Hematopoietic multipotent progenitor cell treated with erythropoietin and hydrocortisone succinate and interleukin-3 and kit ligand, for 6 days (in vitro differentiated cells): ENCODE results near the gene WSCD2.
A peak's percentile ranks its signal among the peaks of the same experiment; 100 is the strongest.

Experiments used
- DNase-seq: peaks from one replicate; pipeline ENCODE4 v3.0.0-alpha.2; 2015

WSCD2 gene

DNA sequence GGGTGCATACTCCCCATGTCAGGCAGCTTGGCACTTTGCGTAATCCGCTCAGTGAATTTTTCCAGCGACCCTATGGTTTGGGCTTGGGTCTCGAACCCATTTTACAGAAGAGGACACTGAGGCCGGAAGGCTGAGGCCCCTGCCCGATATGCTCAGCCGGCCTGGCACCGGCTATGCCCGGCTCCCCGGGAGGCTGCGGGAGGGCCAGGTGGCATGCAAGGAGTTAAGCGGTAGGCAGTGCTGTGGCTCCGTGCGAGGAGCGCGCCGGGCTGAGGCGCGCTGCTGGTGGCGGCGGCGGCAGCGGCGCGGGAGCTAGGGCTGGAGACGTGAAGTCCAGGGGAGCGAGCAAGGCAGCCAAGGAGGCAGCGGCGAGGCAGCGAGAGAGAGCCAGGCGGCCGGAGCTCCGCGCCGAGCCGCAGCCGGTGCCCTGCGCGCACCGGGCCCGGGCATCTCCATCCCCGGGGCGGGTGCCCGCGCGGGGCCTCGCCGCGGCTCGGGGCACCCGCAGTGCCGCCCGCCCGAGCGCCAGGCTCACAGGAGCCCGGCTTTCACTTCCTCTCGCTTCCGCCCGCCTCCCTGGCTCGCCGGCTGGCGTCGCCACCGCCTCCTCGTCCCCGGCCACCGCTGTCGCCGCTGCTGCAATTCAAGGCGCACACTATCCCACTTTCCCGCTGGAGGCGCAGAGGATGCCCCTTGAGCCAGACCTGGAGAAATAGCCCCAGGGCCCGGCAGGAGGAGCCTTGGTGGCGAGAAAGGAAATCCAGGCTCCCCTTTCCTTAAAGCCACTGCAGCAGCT, at the start of gene WSCD2:
WSCD2 (plus strand) TSS at position 272 of the 796 bp plus-strand sequence. CDS start 66,545 bp downstream, outside the sequence.
- DNase-seq, result peak; percentile 78

DNA sequence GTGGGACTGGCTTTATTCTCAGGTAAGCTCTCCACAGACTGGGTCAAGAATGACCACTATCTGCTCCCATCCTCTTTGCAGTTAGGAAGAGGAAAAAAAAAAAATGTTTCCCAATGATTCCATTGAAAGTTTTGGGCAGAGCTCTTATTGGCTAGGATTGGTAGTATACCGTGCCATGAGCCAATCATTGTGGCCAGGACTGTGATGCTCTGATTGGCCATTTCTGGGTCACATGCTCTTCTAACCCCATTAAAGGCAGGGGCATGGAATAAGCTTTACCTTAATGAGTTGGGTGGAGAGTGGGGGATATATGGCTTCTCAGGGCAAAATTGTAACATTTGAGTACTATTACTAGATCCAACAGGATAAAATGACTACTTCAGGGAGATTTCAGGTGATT, 49.4 kb upstream of the WSCD2 start:
- DNase-seq, result no peak

DNA sequence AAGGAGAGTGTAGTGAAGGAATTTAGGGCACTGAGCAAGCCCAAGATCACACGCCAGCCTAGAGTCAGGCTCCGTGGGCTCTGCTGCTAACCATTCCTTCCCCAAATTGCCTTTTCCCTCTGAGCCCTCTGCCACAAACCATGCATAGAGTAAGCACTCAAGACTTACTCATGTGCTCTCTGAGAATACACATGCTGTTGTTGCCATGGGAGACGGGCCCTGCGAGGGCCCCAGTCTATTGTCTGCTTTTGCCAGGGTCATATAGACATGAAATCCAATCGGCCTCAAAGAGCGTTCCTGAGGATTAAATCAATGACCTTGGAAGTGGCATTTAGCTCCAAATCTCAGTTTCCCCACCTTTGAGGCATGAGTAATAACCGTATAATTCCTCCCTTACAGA, 48.7 kb upstream of the WSCD2 start:
- no peak for DNase-seq

DNA sequence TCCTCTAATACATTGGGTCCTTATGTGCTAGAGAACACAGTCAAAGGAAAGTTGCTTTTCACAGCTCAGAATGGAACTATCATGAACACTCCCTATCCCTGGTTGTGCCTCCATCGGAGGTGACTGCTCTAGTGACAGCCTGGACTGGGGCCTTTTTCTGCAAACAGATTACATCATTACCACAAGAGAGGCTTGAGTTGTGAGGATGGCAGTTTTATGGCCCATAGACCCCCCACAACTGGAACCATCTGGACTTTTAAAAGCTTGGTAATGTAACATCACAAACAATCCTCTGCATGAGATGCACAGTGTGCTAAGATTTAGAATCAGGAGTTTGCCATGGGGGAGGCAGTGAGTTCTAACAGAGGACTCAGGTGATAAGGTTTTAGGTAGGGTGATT, 46.6 kb upstream of the WSCD2 start:
- DNase-seq, result no peak

DNA sequence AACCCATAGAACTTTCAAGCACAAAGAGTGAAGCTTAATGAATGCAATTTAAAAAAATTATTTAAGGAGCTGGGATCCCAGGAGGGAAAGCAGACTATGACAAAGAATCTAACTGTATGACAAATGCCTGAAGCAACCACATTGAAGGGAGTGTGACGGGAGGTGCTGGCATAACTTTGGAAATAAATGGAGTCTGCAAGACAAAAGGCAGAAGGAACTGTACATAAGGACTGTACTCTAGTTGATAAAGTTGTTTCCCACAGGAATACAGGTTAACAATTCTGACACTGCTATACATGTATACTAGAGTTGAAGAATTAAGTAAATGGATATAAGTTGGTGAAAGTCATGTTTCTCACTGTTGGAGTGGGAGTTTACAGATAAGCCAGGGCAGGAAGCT, 41.2 kb upstream of the WSCD2 start:
- DNase-seq, result no peak

DNA sequence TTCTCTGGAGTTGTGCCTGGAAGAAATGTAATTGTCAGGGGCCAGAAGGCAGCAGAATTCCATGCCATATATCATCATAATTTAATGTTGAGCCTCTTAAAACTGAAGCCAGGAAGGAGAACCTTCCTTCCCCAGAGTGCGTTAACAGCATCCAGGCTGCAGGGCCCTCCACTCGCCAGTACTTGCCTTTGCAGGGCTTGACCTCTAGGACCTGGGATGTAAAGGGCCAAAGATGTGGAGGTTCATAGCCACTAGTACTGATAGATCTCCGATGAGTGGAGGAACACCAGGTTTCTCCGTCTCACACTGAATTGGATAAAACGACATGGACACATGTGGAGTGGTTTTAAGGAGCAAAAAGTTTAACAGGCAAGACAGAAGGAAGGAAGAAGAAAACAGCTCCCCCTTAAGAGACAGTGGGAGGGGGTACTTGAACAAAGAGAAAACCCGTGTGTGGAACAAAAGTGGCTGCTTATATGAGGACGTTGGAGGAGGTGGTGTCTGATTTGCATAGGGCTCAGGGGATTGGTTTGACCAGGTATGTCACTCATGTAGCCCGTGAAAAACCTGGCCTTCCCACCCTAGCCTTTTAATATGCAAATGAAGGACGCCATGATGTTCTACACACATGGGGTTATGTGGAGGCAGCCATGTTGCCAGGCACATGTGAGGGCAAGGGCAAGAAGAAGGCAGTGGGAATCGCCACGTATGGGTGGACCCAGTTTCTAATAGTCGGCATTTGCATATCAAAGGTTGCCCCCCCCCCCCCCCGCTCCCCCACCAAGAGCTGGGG, 38.8 kb upstream of the WSCD2 start:
- no peak for DNase-seq

DNA sequence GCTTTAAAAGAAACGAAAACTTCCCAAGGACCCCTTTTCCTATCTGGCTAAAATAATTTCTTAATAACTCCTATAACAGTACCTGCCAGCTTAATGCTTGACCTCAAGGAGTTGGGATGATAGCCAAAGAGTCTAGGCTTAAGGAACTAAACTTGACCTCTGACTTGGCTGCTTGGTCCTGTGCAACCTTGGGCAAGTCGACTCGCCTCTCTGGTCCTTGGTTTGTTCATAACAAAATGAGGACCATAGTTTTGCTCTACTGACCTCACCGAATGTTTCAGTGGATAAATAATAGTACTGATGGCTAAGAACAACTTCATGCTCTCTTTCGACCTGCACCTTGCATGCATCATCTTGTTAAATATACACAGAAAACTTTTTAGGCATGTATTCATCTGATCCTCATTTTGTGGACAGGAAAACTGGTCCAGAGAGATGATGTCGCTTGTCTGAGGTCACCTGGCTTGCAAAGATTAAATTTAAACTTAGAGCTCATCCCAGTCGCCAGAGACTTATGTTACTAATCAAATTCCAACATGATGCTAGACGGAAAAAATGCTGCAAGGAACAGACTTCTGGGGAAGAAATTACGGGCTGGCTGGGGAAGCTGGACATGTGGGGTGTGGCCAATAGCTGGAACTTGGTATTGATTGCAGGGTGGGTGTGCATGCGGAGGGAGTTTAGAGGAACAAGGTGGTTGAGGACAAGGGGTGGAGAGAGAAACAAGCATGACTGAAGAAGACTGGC, 38.0 kb upstream of the WSCD2 start:
- DNase-seq, result no peak

DNA sequence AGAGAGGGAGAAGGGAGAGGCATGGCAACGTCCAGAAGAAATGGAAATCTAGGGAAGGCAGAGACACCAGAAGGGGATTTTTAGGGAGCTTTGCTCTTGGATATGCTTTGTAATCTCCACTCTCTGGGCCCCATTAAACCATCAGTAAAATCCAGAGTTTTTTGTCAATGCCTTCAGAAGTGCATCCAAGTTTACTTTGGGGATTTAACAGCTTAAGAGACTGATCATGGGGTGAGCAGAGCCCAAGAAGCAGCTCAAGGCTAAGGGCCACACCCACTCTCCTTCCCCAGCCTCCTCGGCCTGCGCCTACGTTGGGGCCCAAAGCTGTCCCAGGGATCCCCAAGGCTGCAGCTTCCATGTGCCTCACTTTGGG, 37.4 kb upstream of the WSCD2 start:
- DNase-seq, result no peak

DNA sequence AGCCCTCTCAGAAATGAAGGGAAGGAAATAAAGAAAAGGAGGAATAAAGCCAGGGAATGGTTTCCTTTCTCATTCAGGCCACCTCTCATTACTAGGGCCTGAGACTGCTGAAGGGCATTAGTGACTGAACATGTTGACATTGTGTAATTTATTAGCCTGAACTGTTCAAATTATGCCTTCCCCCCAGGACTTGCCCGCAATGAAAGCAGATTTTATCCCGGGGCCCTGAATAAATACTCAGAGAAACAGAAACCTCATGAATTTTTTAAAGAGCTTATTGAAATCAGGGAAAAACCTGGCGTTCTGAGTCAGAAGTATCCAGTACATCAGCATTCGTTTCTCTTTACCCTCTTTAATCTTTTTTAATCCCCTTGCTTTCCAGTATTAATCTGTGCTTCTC, 35.9 kb upstream of the WSCD2 start:
- no peak for DNase-seq

DNA sequence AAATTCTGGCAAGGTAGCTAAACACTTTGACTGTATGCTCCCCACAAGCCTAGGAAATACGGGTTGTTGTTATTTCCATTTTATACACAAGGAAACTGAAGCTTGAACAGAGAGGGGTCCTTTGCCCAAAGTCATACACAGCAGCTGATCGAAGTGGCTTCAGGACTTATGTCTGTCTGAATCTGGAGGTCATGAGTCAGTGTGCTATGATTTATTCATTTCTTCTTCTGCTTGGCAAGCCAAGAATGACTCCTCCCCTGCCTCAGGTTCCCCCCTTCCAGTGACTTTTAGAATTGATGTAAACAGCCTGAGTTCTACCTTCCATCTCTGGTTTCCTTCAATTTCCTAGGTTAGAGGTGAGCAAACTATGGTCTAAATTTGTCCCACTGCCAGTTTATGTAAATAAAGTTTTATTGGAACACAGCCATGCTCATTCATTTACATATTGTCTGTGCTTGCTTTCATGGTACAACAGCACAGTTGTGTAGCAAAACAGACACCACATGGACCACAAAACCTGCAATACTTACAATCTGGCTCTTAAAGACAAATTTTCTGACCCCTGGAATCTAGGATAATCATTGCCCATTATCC, 34.9 kb upstream of the WSCD2 start:
- no peak for DNase-seq

DNA sequence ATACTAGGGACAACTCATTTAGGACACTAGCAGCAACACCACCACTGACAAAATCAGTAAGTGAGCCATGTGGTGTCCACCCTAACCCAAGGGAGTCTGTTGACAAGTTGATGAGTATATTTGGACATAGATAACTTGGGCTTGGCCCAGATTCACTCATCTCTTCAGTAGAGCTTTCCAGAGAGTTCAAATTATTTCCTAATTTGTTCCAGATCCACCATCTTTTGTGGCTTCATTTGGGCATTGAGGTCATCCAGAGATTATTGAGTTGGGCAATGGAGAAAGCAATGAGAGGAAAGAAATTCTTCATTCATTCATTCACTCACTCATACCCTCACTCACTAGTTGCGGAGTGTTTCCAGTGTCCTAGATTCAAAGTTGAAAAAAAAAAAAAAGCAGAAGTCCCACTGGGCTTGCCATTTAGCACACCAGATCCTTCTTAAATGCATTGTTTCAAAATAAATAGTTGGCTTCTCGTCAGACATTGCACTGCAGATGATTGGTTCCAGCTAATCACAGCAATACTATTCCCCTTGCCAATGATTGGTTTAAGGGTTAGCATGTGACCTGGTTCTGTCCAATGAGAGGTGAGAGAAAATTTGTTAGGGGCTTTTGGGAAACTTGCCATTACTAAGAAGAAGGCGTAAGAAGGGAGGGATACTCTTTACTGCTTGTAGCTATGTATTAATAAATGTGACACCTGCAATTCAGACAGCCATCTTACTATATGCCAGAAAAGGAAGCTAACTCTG, 31.8 kb upstream of the WSCD2 start:
- no peak for DNase-seq

DNA sequence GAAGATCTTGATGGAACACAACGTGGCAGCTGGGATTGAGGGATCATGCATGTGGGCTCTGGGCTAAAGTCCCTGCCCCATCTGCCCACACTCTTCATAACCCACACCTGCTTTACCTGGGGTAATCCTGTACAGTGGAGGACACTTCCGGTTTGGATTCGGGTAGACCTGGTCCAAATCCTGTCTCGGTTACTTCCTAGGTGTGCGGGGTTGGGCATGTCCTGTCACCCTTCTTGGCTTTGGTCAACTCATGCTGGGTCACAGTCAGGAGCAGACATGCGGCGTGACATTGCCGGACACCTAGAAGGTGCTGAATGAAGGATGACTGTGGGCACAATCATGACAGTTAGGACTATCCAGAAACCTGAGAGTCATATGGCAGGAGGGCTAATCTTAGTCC, 30.7 kb upstream of the WSCD2 start:
- DNase-seq, result no peak

DNA sequence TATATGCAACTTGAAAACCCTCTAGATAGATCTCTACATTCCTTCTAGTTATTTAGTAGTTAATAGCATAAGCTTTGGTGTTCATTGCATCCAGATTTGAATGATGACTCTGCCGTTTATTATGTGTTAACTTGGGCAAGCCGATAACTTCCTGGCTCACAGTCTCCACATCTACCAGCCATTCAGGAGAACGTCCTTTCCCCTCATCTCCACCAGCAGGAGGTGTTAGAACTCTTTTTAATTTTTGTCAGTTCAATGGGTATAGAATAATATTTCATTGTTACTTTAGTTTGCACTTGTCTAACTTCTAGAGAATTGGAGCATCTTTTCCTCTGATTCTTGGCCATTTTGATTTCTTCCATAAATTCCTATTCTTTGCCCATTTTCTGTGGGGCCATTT, 30.0 kb upstream of the WSCD2 start:
- DNase-seq, result peak; percentile 68

DNA sequence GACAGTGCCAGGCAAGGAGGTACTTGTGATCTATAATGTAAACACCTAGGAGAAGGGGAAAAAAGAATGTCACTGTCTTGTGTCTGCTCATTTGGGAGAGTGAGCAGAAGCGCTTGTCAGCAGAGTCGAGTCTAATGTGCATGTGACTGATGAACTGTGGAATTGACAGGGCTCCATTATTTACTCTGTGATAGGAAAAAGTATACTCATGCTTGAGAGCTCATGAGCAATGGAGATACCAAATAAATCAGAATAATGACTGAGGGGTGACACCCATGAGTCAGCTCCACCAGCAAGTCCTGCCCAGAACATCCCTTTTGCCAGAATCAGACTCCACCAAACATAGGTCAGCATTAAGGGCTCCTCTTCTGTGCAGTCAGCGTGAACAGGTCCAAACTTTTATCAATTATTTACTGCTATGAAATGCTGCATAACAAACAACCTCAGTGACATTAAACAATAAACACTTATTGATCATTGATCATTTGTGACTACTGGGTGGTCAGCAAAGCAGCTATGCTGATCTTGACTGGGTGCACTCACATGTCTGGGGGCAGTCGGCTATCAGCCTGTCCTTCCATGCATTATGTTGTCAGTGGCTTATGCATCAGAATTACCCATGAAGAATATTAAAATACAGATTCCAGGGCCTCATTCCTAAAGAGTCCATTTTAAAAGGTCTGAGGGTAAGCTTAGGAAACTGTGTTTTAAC, 29.2 kb upstream of the WSCD2 start:
- no peak for DNase-seq

DNA sequence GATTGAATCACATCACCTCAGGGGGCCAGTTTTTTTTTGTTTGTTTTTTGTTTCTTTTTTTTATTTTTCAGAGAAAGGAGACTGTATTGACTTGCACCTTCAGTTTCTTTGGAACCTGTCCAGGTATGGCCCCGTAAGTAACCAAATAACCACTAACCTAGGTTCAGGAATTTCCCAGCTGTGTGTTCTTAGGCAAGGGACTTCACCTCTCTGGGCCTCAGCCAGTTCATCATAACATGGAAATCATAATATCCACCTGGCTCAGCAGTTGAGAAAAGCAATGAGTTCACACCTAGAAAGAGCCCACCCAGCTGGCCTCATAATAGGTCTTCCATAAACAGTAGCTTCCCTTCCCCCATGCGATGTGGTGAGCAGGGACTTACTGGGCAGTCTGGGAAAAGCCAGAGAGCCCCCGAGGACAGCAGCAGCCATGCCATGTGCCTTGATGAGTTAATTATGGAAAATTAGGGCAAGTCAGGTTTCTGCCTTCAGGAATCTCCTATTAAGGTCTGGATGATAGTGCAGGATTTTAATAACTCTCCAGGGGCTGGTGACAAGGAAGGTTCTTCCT, 27.4 kb upstream of the WSCD2 start:
- no peak for DNase-seq

DNA sequence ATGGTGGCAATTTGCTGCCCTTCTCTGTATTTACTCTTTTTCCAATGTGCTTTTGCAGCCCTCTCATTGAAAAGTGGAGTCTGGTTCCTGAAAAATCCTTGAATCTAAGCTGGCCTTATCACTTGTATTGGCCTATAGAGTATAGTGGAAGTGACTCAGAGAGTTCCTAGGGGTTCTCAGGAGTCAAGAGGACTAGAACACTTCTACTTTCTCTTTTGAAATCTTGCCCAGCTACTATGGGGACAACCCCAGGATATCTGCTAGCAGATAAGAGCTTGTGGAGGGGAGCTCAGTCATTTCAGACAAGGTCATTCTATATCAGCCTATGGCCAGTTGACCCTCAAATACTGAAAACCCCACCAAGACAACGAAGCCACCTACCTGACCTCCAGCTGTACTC, 26.7 kb upstream of the WSCD2 start:
- peak; percentile 50 for DNase-seq

DNA sequence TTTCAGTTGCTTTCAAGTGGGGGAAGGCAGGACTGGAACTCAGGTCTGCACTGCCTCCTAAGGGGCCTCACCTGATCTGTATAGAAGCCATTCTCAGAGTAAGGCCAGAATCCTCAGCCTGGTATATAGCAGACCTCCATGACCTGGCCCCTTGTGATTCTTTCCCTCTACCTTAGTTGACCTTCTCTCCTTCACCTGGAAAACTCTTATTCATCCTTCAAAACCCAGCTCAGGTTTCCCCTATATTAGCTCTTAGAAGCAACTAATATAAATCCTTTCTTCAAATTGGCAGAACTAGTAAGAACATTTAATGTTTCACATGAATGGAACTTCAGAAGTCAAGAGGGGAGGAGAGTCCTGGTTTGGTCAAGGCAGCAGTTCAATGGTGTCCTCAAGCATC, 26.0 kb upstream of the WSCD2 start:
- DNase-seq, result no peak

DNA sequence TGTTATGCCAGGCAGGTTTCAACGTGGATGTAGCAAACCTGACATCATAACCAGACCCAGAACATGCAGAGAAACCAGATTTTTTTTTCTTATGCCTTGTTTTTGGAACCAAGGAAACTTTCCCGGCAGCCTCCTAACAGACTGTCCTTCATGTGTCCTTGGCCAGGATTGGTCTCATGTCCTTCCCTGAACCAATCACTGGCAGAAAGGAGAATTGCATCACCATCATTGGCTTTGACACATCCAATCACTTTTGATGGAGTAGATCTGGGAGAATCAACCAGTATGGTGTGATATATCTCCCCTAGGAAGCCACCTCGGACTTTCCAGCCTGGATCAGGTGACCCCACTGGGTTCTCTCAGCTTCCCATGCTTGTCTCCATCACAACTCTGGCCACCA, 25.6 kb upstream of the WSCD2 start:
- no peak for DNase-seq

DNA sequence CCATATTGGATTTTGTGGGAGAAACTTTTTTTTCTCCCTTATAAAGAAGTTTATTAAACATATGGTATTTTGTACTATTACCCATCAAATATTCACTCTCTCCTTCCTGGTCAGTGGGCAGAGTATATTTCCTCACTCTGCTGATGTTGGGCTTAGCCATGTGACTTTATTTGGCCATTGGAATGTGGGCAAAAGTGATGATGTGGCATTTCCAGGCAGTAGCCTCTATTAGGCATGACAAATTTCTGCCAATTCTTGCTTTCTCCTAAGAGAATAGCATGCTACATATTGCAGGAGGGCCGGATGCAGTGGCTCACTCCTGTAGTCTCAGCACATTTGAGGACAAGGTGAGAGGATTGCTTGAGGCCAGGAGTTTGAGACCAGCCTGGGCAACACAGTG, 24.4 kb upstream of the WSCD2 start:
- DNase-seq, result no peak

DNA sequence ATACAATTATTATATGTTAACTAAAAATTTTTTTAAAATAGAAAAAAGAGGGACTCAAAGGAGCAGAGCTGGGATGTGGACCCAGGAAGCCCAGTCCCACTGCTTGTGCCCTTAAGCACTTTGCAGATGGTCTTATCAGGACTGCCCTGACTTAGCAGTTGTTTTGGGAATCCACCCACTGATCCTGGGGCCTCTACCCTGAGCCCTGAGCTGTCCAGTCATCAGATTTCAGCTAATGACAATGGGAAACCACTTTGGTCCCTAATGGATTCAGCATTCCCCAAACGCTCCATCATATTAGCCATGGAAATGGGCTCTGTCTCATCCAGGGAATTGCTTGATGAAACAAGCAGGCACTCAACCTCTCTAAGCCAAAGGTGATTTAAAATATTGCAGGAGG, 22.5 kb upstream of the WSCD2 start:
- DNase-seq, result peak; percentile 38

DNA sequence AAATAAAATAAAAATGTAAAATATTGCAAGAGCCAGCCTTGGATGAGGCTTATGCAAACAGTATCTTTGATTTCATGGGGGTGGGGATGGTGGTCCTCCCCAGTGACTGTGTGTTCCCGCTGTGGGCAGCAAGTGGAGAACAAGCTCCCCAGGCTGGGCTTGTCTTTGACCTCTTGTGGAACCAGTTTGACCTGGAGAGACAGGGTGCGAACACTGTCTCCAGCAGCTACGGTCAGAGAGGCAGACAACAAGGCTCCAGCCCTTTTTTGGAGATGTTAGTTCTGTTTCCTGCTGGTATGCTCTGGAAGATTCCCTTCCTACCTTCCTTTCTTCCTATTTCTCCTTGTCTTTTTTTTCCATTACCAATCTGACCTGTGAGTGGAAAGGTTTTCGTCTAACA, 21.8 kb upstream of the WSCD2 start:
- no peak for DNase-seq

DNA sequence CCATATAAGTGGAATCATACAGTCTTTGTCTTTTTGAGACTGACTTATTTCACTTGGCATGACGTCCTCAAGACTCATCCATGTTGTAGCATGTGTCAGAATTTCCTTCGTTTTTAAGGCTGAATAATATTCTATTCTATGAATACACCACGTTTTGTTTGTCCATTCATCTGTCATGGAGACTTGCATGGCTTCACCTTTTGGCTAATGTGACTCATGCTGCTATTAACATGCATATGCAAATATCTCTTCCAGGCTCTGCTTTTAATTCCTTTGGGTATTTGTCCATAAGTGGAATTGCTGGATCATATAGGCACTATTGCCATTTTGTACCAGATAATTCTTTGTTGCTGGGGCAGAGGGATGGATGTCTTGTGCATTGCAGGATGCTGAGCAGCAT, 19.6 kb upstream of the WSCD2 start:
- no peak for DNase-seq
